NCI-H1436 (cell line): ENCODE data around the gene CCDC43.
A peak's percentile ranks its signal among the peaks of the same experiment; 100 is the strongest.
"Not testable (repeated sequence)": the region's sequence is repeated elsewhere in the genome, so short reads cannot be mapped to it uniquely, and the experiment has no call there.

Source experiments
- DNase-seq: peaks from one replicate; lab custom pipeline; 2025; lab: John Stamatoyannopoulos, UW

The CCDC43 gene, protein sequence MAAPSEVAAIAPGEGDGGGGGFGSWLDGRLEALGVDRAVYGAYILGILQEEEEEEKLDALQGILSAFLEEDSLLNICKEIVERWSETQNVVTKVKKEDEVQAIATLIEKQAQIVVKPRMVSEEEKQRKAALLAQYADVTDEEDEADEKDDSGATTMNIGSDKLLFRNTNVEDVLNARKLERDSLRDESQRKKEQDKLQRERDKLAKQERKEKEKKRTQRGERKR

DNA sequence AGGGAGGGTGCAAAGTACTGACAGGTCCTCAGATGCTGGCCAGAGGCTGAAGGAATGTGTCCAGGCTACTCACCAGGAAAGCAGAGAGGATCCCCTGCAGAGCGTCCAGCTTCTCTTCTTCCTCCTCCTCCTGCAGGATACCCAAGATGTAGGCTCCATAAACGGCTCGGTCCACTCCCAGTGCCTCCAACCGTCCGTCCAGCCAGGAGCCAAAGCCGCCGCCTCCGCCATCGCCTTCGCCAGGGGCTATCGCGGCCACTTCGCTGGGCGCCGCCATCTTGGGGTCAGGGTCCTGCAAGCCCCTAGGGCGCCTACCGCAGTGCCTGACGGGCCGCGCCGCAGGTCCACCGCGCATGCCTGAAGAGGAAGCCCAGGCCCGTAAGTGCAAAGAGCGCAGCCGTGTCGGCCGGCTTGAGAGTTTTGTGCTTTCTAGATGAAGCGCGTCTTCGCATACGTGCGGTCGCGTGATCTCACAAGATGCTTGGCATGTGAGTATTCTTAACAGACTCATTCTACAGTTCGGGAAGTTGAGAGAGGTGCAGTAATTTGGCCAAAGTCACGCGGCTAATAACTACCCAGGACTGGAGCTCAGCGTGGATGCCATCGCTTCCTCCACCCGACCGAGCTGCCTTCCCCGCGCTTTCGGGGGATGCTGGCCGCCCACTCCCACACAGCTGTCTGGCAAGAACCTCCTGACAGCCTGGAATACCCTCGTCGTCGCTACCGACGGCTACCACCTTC lies at the start of gene CCDC43:
Gene CCDC43, minus strand, starts transcription at position 300 of the 741 bp plus-strand sequence. Its CDS starts 23 bp downstream, at position 277.
- peak; percentile 90 for DNase-seq

DNA sequence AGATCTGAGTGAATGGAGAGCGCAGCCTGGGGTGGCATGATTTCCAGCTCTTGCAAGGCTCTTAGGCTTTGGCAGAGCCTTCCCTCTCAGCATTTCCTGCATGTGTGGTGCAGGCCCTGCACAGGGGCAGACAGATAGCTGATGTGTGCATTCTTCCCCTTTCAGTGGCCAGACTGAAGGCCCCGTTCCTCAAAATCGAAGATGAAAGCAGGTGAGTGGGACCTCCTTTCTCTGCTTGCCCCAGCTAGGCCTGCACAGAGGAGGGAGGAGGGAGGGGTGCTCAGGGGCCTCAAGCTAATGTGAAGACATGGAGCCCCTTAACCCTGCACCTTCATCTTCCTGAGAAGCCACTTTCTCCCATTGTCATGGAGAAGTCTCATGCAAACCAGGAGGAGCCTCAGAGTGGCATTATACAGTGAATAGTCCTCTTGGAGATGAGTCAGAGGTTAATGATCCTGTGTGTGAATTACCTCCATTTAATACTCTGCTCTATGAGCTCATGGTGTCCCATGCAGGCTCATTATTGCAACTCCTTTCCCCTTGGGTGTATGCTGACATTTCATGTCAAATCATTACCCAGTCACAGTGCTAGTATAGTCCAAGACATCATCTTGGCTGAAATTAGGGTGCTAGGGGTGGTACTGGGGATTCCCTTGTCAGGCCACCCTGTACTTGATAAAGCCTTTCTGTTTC lies 48.8 kb upstream of the CCDC43 start:
- no peak for DNase-seq

DNA sequence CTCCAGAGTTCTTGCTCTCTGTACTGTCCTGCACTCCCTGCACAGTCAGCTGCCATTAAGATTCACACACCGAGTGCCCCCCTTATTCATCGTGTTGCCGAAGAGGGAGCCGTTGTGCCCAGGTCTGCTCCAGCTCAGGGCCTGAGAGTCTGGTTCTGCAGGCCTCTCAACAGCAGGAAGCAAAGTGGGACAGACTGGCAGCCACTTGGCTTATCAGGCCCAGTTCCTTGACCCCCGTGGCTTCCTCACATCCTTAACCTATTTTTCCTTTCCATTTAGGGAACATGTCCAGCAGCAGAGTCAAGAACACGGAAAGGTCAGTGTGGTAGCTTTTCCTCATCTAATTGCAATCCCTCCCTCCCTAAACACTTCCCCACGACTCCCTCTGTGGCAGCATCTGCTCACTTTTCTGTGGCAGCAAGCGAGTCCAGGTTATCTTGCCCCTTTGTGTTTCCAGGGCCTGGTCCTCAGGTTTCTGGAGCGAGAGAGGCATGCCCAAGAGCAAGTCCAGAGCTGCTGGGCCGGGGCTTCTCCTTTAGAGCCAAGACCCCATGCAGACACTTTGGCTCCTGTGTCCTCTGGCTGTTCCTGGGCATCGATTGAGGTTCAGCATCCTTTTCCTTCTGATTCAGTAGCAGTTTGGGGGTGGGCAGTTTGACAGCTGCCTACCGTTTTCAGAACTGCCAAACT lies 47.1 kb upstream of the CCDC43 start:
- DNase-seq = no peak

DNA sequence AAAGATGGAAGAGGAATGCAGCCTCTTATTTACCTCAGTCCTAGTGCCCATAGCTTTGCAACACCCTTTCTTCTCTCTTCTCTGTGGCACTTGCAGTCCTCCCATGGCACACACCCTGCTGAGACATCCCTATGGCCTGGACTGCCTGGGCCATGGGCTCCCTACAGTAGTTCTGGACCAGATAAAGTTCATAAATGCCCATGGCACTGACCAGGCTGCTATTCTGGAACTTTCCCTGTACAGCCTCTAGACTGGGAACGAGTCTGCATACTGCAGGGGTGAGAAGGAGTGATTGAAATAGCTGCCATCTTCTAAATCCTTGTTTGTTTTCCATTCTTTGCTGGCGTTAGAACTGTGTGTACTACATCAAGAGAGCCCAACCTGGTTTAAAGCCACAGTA lies 44.7 kb upstream of the CCDC43 start:
- no peak for DNase-seq

DNA sequence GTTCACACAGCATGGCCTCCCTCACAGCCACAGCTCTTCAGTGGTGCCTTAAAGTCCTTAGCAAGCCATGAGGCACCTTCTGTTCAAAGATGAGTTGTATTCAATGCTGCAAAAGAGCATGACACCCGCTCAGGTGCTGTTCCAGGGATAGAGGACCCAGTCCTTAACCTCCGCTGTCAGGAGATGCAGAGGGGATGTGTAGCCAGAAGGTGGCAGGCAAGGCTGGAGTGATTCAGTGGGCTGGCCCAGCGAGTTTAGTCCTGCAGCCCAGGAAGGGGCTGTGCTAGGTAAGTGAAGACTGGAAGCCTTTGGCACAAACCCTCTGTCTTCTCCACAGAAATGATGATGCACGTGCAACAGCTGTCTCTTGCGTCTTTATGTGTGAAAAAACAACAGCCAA lies 44.2 kb upstream of the CCDC43 start:
- DNase-seq = no peak

DNA sequence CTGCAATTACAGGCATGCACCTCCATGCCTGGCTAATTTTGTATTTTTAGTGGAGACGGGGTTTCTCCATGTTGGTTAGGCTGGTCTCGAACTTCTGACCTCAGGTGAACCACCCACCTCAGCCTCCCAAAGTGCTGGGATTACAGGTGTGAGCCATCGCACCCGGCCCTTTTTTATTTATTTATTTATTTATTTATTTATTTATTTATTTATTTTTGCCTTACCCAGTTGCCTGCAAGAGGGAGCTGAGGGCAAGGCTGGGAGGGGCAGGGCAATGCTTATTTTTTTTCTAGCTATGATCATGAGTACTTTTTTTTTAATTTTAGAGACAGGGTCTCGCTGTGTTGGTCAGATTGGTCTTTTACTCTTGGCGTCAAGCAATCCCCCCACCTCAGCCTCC lies 36.5 kb upstream of the CCDC43 start:
- not testable (repeated sequence) for DNase-seq

DNA sequence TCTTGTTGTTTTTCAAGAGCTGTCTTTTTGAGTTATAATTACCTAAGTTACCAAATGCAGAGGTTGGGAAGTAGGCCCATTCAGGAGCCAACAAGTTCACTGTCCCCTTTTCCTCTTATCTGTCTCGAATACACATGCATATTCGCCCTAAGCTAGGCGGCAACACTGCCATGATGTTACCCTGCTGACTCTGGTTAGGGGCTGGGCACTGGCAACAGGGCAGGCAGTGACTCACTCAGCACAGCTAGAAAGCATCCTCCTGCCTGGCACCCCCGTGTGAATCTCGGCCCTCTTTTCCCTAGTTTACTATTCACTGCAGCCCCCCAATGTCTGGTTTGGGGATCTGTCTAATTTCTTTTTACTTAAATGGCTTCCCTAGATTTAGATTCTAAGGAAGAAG lies 32.7 kb upstream of the CCDC43 start:
- no peak for DNase-seq

DNA sequence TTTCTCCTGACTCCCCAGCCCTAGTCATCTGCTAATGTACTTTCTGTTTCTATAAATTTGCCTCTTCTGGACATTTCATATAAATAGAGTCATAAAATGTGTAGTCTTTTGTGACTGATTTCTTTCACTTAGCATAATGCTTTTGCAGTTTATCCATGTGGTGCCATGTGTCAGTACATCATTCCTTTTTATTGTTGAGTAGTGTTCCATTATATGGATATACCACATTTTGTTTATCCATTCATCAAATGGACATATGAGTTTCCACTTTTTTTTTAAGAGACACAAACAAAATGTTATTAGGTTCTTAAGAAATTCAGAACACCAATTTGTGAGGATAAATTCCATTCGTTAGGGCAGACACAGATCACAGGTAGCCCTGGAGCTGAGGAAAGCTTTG lies 29.9 kb upstream of the CCDC43 start:
- DNase-seq = no peak

DNA sequence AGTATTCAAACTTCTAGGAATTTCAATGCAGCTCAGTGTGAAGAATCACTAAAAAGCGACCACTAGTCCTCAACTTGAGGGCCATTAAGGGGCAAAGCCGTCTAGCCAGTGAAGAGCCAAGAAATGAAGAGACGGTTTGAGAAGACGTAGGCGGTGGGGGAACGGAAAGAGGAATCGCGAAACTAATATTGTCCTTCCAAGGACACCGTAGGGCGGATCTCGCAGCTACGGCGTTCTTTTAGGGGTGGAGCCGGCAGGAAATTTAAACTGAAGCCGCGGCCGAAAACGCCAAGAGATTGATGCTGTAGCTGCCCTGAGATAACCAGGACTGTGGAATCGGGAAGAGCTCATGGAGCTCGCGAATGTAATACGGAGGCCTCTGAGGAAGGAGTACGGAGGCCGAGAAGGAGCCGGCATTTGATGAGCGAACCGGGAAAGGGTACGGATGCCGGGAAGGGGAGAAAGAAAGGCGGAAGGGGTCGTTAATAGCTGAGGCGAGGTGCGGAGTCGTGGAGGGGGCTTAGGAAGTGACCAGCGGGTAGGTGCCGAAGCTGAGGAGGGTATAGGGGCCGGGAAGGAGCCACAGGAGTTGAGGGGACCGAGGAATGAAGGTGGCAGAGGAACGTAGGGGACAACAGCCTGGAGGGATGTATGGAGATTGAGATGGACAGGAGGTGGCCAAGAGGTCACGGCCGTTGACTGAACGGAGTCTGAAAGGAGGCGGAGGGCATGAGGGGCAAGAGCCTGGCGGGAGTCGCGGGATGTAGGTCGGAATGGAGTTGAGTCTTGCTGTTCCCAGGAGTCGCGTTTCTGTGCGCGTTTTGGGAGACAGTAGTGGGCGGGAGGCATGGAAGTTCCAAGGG lies 19.1 kb upstream of the CCDC43 start, which contains the start of gene DBF4B:
Gene DBF4B, plus strand, starts transcription at position 265 of the 863 bp plus-strand sequence. Its CDS starts 156 bp downstream, at position 421.
- peak; percentile 91 for DNase-seq

DNA sequence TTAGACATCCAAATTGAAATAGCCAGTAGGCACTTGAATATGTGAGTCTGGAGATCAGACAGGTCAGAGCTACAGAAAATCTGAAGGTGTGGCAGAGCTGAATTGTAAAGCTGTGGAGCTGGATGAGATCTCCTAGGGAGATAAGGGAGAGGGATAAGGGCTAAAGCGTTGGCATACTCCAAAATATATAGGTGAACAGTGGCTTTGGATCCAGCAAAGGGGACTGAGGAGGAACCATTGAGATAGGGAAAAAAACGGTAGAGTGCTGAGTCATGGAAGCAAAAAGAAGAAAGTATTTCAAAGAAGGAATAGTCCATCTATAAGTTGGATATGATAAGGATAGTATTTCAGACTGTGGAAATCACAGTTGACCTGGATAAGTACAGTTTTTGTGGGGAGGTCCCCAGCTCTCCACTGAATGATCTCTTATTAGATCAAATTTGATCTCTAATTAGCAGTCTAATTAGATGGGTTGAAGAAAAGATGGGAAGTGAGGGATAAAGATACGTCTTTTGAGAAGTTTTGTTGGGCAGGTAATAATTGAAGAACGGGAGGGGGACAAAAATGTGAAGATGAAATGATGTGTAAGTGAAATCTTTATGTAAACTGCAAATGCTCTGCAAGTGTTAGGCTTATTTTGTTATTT lies 18.3 kb upstream of the CCDC43 start:
- DNase-seq = no peak

DNA sequence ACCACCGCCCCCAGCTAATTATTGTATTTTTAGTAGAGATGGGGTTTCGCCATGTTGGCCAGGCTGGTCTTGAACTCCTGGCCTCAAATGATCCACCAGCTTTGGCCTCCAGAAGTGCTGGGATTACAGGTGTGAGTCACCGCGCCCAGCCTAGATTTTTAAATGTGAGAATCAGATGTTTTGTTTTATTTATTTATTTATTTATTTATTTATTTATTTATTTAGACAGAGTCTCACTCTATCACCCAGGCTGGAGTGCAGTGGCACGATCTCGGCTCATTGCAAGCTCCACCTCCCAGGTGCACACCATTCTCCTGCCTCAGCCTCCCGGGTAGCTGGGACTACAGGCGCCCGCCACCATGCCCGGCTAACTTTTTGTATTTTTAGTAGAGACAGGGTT lies 10.7 kb upstream of the CCDC43 start:
- not testable (repeated sequence) for DNase-seq

DNA sequence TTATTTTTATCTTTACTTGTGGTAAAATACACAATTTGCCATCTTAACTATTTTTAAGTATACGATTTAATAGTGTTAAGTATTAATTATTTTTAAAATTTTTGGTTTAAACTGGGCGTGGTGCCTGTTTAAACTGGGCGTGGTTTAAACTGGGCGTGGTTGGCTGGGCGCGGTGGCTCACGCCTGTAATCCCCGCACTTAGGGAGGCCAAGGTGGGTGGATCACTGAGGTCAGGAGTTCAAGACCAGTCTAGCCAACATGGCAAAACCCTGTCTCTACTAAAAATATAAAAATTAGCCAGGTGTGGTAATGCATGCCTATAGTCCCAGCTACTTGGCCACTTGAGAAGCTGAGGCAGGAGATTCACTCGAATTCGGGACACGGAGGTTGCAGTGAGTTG lies 4.0 kb upstream of the CCDC43 start:
- no peak for DNase-seq

DNA sequence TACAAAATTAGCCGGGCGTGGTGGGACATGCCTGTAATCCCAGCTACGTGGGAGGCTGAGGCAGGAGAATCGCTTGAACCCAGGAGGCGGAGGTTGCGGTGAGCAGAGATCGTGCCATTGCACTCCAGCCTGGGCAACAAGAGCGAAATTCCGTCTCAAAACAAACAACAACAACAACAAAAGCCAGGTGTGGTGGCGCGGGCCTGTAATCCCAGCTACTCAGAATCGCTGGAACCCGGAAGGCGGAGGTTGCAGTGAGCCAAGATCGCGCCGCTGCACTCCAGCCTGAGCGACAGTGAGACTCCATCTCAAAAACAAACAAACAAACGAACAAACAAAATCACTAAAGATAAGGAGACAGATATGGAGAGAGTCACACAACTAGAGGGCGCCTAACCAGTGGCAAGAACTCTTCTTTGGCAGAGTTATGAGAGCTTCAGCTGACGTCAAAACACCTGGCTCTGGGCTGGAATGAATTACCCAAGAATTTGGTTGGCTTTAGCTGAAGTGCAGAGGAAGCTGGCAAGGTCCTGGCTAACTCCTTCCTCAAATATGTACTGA lies 1.2 kb upstream of the CCDC43 start:
- DNase-seq = not testable (repeated sequence)

DNA sequence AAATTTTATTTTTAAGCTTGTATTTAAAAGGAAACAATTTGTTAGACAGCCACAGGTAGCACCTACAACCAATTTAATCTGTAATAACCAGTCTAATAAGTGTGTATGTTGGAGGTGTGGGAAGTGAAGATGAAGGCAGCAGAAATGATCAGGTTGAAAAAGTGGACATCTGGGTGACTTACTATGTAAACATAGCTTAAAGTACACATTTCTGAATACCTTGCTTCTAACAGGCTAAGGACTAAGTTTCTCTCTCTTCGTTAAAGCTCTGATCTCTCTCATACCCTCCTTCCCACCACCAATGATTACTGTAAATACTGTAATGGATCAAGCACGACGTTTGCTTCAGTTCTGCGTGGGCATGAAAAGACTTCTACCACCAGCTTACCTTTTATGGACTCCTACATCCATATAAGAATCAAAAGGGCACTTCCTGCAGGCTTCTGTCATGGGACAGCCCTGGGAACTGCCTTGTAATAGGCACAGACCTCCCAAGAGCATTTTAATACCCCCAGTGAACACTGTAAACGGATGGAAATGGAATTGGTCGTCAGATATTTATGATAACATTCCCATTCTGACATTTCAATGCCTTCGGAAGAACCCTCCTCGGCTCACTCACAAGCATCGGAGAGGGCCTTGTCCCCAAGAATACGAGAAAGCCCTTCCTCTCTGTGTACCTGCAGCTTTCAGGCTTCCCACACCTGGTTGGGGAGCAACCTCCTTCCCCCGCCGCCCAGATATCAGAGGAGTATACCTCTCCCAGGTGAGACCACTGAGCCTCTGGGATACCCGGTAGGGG lies 700 bp downstream of the CCDC43 start:
- DNase-seq = no peak

DNA sequence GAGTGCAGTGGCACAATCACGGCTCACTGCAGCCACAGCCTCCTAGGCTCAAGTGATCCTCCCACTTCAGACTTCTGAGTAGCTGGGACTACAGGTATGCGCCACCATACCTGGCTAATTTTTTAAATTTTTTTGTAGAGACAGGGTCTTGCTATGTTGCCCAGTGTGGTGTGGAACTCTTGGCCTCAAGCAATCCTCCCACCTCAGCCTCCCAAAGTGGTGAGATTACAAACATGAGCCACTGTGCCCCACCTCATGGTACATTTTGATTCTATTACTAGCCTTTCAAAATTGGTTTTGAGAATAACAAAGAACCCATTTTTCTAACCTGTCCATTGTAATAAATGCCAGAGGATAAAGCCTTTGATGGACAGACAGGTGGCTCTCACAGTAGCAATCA lies 1.4 kb downstream of the CCDC43 start:
- DNase-seq = no peak

DNA sequence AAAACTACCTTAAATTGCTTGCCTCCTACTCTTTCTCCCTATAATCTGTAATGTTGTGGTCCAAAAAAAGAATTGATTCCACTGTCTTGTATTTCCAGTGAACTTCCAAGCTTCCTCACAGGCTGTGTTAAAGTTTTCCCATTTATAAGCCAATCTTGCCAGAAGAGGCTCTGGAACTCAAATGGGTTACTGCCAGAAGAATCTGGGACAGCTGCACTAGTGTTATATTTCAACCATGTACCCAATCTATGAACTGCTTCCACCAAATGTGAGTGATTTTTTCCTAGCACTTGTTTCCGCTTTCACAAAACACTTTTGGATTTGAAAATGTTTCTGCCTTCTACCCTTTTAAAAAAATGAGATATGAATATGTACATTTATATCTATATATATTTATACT lies 1.8 kb downstream of the CCDC43 start:
- no peak for DNase-seq

DNA sequence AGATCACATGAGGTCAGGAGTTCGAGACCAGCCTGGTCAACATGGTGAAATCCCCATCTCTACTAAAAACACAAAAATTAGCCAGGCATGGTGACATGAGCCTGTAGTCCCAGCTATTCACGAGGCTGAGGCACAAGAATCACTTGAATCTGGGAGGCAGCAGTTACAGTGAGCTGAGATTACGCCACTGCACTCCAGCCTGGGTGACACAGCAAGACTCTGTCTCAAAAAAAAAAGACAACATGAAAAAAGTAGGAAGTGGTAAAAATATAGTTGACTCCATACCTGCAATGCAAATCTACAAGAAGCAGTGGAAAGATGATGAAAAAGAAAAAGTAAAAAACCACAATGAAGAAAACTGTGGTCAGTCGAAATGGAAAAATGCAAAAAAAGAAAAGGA lies 6.3 kb downstream of the CCDC43 start:
- not testable (repeated sequence) for DNase-seq

DNA sequence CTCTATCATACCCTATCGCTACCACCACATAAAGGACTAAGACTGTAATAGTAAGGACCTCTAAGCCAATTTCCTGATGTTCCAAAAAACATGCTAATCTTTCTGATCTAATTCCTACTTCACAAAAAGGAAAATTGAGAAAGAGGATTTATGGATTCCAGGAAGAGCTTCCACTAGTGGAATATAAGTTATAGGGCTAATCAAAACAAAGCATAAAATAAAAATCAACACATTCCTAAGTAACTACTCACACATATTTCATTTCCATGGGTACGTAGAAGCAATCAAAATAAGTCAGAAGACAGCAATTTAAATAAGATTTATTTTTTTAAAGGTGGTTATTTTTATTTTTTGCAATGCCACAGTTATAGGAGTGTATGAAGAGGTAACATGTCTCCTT lies 12.4 kb downstream of the CCDC43 start:
- no peak for DNase-seq

DNA sequence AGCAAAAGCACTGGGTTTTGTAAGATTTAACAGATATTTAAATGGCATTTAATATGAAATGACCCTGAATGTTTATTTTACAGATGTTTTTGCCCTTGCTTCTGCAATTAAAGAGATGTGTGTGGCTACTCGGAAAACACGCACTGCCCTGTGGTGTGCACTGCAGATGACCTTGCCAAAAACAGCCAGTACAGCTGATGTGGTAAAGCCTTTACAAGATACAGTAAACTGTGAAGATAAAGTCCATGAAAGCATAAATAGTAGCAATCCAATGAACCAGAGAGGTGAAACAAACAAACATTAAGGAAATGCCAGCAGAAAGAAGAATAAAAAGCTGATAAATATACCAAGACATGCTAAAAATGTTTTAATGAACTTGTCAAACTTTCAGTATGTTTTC lies 15.7 kb downstream of the CCDC43 start:
- no peak for DNase-seq
